Lung (tissue), 12 donors: ENCODE data around the gene NTN5. TPM values are rescaled to one million over a fixed set of nuclear protein-coding genes. Genes with fewer than 3 reads are reported as not detected.
A peak's percentile ranks its signal among the peaks of the same experiment; 100 is the strongest.

ENCODE experiments used
- ATAC-seq: fragments of 200-7000 bp; cut with Tn5 transposase; one replicate; pipeline ENCODE4 v1.9.1; 2020; ENCODE audit warnings: moderate number of reproducible peaks; ENCODE audit not compliant: insufficient read depth, low FRiP score
- DNase-seq, 3 donors: peaks; one replicate each; pipeline ENCODE4 v3.0.0-alpha.2; 2013 to 2017
- H3K27ac ChIP-seq, 2 donors: one replicate each; pipeline ENCODE4 v1.5.1; 2013; ENCODE audit warnings: mild to moderate bottlenecking in 2 of 2, moderate library complexity in 2 of 2, control low read depth in 1 of 2, inconsistent platforms in 1 of 2, low read depth in 1 of 2, low read length in 1 of 2
- H3K27me3 ChIP-seq, 3 donors: one replicate each; pipeline ENCODE4 v1.5.1; 2013; ENCODE audit warnings: low read length in 2 of 3; ENCODE audit not compliant: control insufficient read depth in 3 of 3, insufficient read depth in 3 of 3
- H3K36me3 ChIP-seq, 4 donors: one replicate each; pipeline ENCODE4 v1.5.1; 2013; ENCODE audit warnings: low read length in 4 of 4, mild to moderate bottlenecking in 1 of 4, moderate library complexity in 1 of 4; ENCODE audit not compliant: control insufficient read depth in 4 of 4, insufficient read depth in 4 of 4
- H3K4me1 ChIP-seq, 5 donors: one replicate each; pipeline ENCODE4 v1.5.1; 2013; ENCODE audit warnings: low read length in 5 of 5, mild to moderate bottlenecking in 2 of 5, moderate library complexity in 1 of 5; ENCODE audit not compliant: control insufficient read depth in 5 of 5, insufficient read depth in 5 of 5
- H3K4me3 ChIP-seq: one replicate; pipeline ENCODE4 v1.5.1; 2013; ENCODE audit warnings: mild to moderate bottlenecking, control low read depth, moderate library complexity
- H3K9ac ChIP-seq, 2 donors: one replicate each; pipeline ENCODE4 v1.5.1; 2013; ENCODE audit warnings: low read length in 2 of 2, control low read depth in 1 of 2; ENCODE audit not compliant: insufficient read depth in 1 of 2
- H3K9me3 ChIP-seq, 4 donors: one replicate each; pipeline ENCODE4 v1.5.1; 2013; ENCODE audit warnings: low read length in 3 of 4, mild to moderate bottlenecking in 1 of 4, moderate library complexity in 1 of 4; ENCODE audit not compliant: control insufficient read depth in 4 of 4, insufficient read depth in 3 of 4
- CTCF ChIP-seq: IDR thresholded peaks from 2 replicates; pipeline ENCODE4 v1.5.1; 2012; ENCODE audit warnings: mild to moderate bottlenecking; ENCODE audit errors: control extremely low read depth, extremely low read depth
- WGBS, 2 donors: extraction: QIAGEN DNeasy Blood & Tissue Kit; methylation state at CpG; one replicate each; pipeline ENCODE4 v1.1.7; 2013; 5-methylcytosine and 5-hydroxymethylcytosine counted together
- polyA plus RNA-seq, 2 donors: library from polyadenylated mRNA; stranded (reverse); fragments of 200-250 nt; gene quantifications; one replicate each; pipeline ENCODE4 v1.2.1, GENCODE V29; 2013
- total RNA-seq, 2 donors: library from RNA; depleted of rRNA in 1 of 2; stranded (reverse); fragments of >200 nt in 1 of 2; gene quantifications; one replicate each; pipeline ENCODE4 v1.2.1, GENCODE V29; 2014 to 2021
- donor health status: control.
- donor health status: control.
- donor health status: Bipolar disorder and iron deficiency.
- donor health status: healthy.
- donor health status: DM: yes; HTN: yes; CAD: no.

NTN5 gene
- total and polyA plus RNA-seq, 4 donors: 0.11 to 0.28 (median 0.27) TPM

- no peak for DNase-seq
- Histone ChIP-seq H3K4me3 (no peak overlapping the region), H3K9me3 (no peaks in the 10 kb centered on the region), H3K27ac (peak overlapping the region in 1 of 2 donors; percentile 78), H3K4me1 (peaks cover 0 to 33% (median 20%) of the 10 kb centered on the region in 5 donors), H3K27me3 (no peaks in the 10 kb centered on the region), H3K9ac (no peak overlapping the region), H3K36me3 (peaks cover 13 to 31% (median 22%) of the 10 kb centered on the region in 4 donors)
- no peak for ATAC-seq
- no peak for TF ChIP-seq CTCF
- WGBS, 2 donors: 79 to 83% methylated on average over 38 to 39 of the region's 39 CpGs
Observed at GRCh38 chr19:48613024-48613851, 59.6 kb downstream of the NTN5 start.

- DNase-seq (no peak), ATAC-seq (no peak)
- no peaks in the 10 kb centered on the region for H3K9me3 ChIP-seq
- H3K27ac ChIP-seq: no peak overlapping the region
- no peak overlapping the region for H3K9ac ChIP-seq
- WGBS, 2 donors: 92 to 93% methylated on average over 14 of the region's 14 CpGs
- no peaks in the 10 kb centered on the region for H3K27me3 ChIP-seq
- peaks cover 0 to 20% (median 11%) of the 10 kb centered on the region in 5 donors for H3K4me1 ChIP-seq
- TF ChIP-seq CTCF: no peak
- H3K36me3 ChIP-seq: peaks cover 10 to 21% (median 17%) of the 10 kb centered on the region in 4 donors
- H3K4me3 ChIP-seq: no peak overlapping the region
Observed at GRCh38 chr19:48611872-48612271, 60.9 kb downstream of the NTN5 start.

Other genes starting within 250 kb of the NTN5 start
- 10 to 100 TPM; 14.6 to 38.1 TPM for gene GRWD1, start 227.0 kb downstream of the NTN5 start, total RNA-seq
- gene GRWD1, start 227.0 kb downstream of the NTN5 start, polyA plus RNA-seq: 10 to 100 TPM in 1 of 2 donors, 1 to 10 TPM in 1; 8.9 to 29.2 TPM
- under 1 TPM; 0.82 to 0.83 TPM for gene KCNJ14, start 217.4 kb downstream of the NTN5 start, total RNA-seq
- gene KCNJ14, start 217.4 kb downstream of the NTN5 start, polyA plus RNA-seq: under 1 TPM; 0.21 to 0.35 TPM
- gene CYTH2, start 203.6 kb downstream of the NTN5 start, total RNA-seq: 10 to 100 TPM; 45.3 to 72.5 TPM
- 10 to 100 TPM; 44.1 to 53.1 TPM for gene CYTH2, start 203.6 kb downstream of the NTN5 start, polyA plus RNA-seq
- gene LMTK3, start 161.2 kb downstream of the NTN5 start, total RNA-seq: 10 to 100 TPM in 1 of 2 donors, 1 to 10 TPM in 1; 3.1 to 10.7 TPM
- gene LMTK3, start 161.2 kb downstream of the NTN5 start, polyA plus RNA-seq: 1 to 10 TPM; 1.9 to 6.5 TPM
- 10 to 100 TPM in 1 of 2 donors, 1 to 10 TPM in 1; 1.2 to 10.5 TPM for gene SULT2B1, start 120.8 kb downstream of the NTN5 start, total RNA-seq
- gene SULT2B1, start 120.8 kb downstream of the NTN5 start, polyA plus RNA-seq: 10 to 100 TPM; 10.9 to 22.9 TPM
- not detected for gene SPACA4, start 66.3 kb downstream of the NTN5 start, total RNA-seq
- gene SPACA4, start 66.3 kb downstream of the NTN5 start, polyA plus RNA-seq: under 1 TPM; 0.03 to 0.16 TPM
- gene FAM83E, start 57.9 kb downstream of the NTN5 start, total RNA-seq: 10 to 100 TPM; 22.2 to 41.1 TPM
- 10 to 100 TPM; 32.3 to 43.8 TPM for gene FAM83E, start 57.9 kb downstream of the NTN5 start, polyA plus RNA-seq
- gene RPL18, start 53.8 kb downstream of the NTN5 start, total RNA-seq: 1,000 to 10,000 TPM; 1,019 to 1,119 TPM
- 1,000 to 10,000 TPM; 1,696 to 3,542 TPM for gene RPL18, start 53.8 kb downstream of the NTN5 start, polyA plus RNA-seq
- 10 to 100 TPM; 10.3 to 35.3 TPM for gene SPHK2, start 53.5 kb downstream of the NTN5 start, total RNA-seq
- gene SPHK2, start 53.5 kb downstream of the NTN5 start, polyA plus RNA-seq: 10 to 100 TPM; 18.3 to 19.8 TPM
- gene DBP, start 35.6 kb downstream of the NTN5 start, total RNA-seq: 10 to 100 TPM in 1 of 2 donors, 1 to 10 TPM in 1; 9.4 to 10.3 TPM
- gene DBP, start 35.6 kb downstream of the NTN5 start, polyA plus RNA-seq: 10 to 100 TPM in 1 of 2 donors, 1 to 10 TPM in 1; 6.8 to 16.8 TPM
- 1 to 10 TPM in 1 of 2 donors, under 1 TPM in 1; 0.88 to 5.4 TPM for gene CA11, start 26.8 kb downstream of the NTN5 start, total RNA-seq
- 10 to 100 TPM in 1 of 2 donors, 1 to 10 TPM in 1; 4.8 to 13.0 TPM for gene CA11, start 26.8 kb downstream of the NTN5 start, polyA plus RNA-seq
- gene FUT2, start 23.0 kb upstream of the NTN5 start, total RNA-seq: 1 to 10 TPM in 1 of 2 donors, under 1 TPM in 1; 0.40 to 5.6 TPM
- gene FUT2, start 23.0 kb upstream of the NTN5 start, polyA plus RNA-seq: 1 to 10 TPM; 4.4 to 6.5 TPM
- 1 to 10 TPM; 1.3 to 1.5 TPM for gene MAMSTR, start 46.7 kb upstream of the NTN5 start, total RNA-seq
- 1 to 10 TPM in 1 of 2 donors, under 1 TPM in 1; 0.48 to 1.2 TPM for gene MAMSTR, start 46.7 kb upstream of the NTN5 start, polyA plus RNA-seq
- 10 to 100 TPM; 26.2 to 32.8 TPM for gene RASIP1, start 67.6 kb upstream of the NTN5 start, total RNA-seq
- 10 to 100 TPM; 24.7 to 37.9 TPM for gene RASIP1, start 67.6 kb upstream of the NTN5 start, polyA plus RNA-seq
- gene IZUMO1, start 73.9 kb upstream of the NTN5 start, total RNA-seq: 1 to 10 TPM; 1.2 to 3.1 TPM
- 1 to 10 TPM in 1 of 2 donors, under 1 TPM in 1; 0.97 to 2.4 TPM for gene IZUMO1, start 73.9 kb upstream of the NTN5 start, polyA plus RNA-seq
- 10 to 100 TPM in 1 of 2 donors, 1 to 10 TPM in 1; 5.1 to 12.4 TPM for gene FUT1, start 79.6 kb upstream of the NTN5 start, total RNA-seq
- 1 to 10 TPM; 5.5 to 8.6 TPM for gene FUT1, start 79.6 kb upstream of the NTN5 start, polyA plus RNA-seq
- gene FGF21, start 82.5 kb upstream of the NTN5 start, total RNA-seq: not detected
- gene FGF21, start 82.5 kb upstream of the NTN5 start, polyA plus RNA-seq: not detected
- gene BCAT2, start 138.0 kb upstream of the NTN5 start, total RNA-seq: 10 to 100 TPM; 36.5 to 93.7 TPM
- gene BCAT2, start 138.0 kb upstream of the NTN5 start, polyA plus RNA-seq: 10 to 100 TPM; 63.9 to 72.7 TPM
- 10 to 100 TPM; 12.8 to 17.9 TPM for gene HSD17B14, start 163.5 kb upstream of the NTN5 start, total RNA-seq
- gene HSD17B14, start 163.5 kb upstream of the NTN5 start, polyA plus RNA-seq: 10 to 100 TPM in 1 of 2 donors, 1 to 10 TPM in 1; 9.0 to 39.1 TPM
- 10 to 100 TPM in 1 of 2 donors, 1 to 10 TPM in 1; 8.4 to 57.7 TPM for gene PLEKHA4, start 195.6 kb upstream of the NTN5 start, total RNA-seq
- 10 to 100 TPM; 19.3 to 22.0 TPM for gene PLEKHA4, start 195.6 kb upstream of the NTN5 start, polyA plus RNA-seq
- 100 to 1,000 TPM; 101 to 104 TPM for gene PPP1R15A, start 199.4 kb upstream of the NTN5 start, total RNA-seq
- gene PPP1R15A, start 199.4 kb upstream of the NTN5 start, polyA plus RNA-seq: 100 to 1,000 TPM; 203 to 208 TPM
- gene TULP2, start 225.7 kb upstream of the NTN5 start, total RNA-seq: under 1 TPM; 0.31 to 0.54 TPM
- gene TULP2, start 225.7 kb upstream of the NTN5 start, polyA plus RNA-seq: under 1 TPM; 0.13 to 0.20 TPM
- 100 to 1,000 TPM; 214 to 346 TPM for gene NUCB1, start 227.3 kb upstream of the NTN5 start, total RNA-seq
- gene NUCB1, start 227.3 kb upstream of the NTN5 start, polyA plus RNA-seq: 100 to 1,000 TPM; 362 to 367 TPM